ENCODE results near the gene CSNK1G2.

- TF ChIP-seq CTCF (IDR thresholded peaks at IDR 0.05) = no peak
- TF ChIP-seq POLR2A (IDR thresholded peaks at IDR 0.05) = no peak
These were observed 59.0 kb downstream of the CSNK1G2 start for GRCh38 chr19:1999856-2000515.
